ENCODE measurements around the gene PCDH9. TPM values are rescaled to one million over a fixed set of nuclear protein-coding genes. Genes with fewer than 3 reads are reported as not detected.

The PCDH9 gene
- total RNA-seq, 1 donor from 2014 or later = 0.26 TPM

- DNase-seq (ENCODE audit: low read depth) = no peak
- H3K36me3 ChIP-seq (ENCODE audit: control insufficient read depth, insufficient read depth, low read length) = no peaks in the 10 kb centered on the region
- H3K4me3 ChIP-seq (ENCODE audit: low read depth, low read length) = no peak overlapping the region
- TF ChIP-seq, protein P1, sequence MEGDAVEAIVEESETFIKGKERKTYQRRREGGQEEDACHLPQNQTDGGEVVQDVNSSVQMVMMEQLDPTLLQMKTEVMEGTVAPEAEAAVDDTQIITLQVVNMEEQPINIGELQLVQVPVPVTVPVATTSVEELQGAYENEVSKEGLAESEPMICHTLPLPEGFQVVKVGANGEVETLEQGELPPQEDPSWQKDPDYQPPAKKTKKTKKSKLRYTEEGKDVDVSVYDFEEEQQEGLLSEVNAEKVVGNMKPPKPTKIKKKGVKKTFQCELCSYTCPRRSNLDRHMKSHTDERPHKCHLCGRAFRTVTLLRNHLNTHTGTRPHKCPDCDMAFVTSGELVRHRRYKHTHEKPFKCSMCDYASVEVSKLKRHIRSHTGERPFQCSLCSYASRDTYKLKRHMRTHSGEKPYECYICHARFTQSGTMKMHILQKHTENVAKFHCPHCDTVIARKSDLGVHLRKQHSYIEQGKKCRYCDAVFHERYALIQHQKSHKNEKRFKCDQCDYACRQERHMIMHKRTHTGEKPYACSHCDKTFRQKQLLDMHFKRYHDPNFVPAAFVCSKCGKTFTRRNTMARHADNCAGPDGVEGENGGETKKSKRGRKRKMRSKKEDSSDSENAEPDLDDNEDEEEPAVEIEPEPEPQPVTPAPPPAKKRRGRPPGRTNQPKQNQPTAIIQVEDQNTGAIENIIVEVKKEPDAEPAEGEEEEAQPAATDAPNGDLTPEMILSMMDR (IDR thresholded peaks at IDR 0.05; ENCODE audit: insufficient read depth, low read length, severe bottlenecking) = no peak
- no peak for FAIRE-seq
- no peaks in the 10 kb centered on the region for H3K27me3 ChIP-seq (ENCODE audit: control insufficient read depth, insufficient read depth, low read length)
Measured at GRCh38 chr13:66369666-66370065, 860.5 kb downstream of the PCDH9 start.

DNA sequence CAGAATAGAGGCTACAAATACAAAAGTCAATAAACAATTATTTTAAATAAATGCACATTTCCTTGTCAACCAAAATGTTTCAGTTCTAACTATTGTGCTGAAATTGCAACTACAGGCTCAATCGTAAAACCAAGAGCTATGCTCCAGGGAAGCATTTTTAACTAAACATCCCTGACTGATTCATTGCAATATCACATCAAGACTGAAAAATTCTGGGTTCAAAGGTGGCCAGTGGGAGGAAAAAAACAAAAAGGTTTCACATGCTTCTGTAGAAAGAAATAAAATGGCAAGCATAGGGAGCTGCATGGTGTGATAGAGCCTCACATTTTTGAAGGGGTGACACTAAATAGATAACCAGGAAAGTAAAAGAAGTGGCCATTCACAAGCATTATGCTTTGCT lies 862.8 kb downstream of the PCDH9 start:
- TF ChIP-seq, protein P1 (IDR thresholded peaks at IDR 0.05; ENCODE audit: insufficient read depth, low read length, severe bottlenecking) = no peak
- no peaks in the 10 kb centered on the region for H3K27me3 ChIP-seq (ENCODE audit: control insufficient read depth, insufficient read depth, low read length)
- FAIRE-seq = no peak
- no peaks in the 10 kb centered on the region for H3K36me3 ChIP-seq (ENCODE audit: control insufficient read depth, insufficient read depth, low read length)
- no peak overlapping the region for H3K4me3 ChIP-seq (ENCODE audit: low read depth, low read length)
- no peak for DNase-seq (ENCODE audit: low read depth)

DNA sequence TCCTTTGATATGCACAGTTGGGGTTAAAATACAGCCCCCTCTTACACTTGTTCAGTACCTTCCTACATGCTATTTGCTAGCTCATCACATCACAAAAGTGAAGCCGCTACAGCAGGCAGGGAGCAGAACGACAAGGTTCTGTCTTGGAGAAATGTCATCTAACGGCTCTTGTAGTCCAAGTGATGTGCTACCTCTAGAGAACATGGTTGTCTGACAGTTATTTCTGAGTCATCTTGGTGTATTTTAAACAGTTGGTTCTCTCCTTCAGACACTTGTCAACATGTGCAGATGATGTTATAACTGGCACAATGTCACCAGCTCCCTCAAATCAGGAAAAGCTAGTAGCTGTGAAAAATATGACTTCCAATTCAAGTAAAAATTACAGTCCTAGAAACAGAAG lies 865.0 kb downstream of the PCDH9 start:
- DNase-seq (ENCODE audit: low read depth) (no peak), FAIRE-seq (no peak)
- H3K36me3 ChIP-seq (ENCODE audit: control insufficient read depth, insufficient read depth, low read length) = no peaks in the 10 kb centered on the region
- no peaks in the 10 kb centered on the region for H3K27me3 ChIP-seq (ENCODE audit: control insufficient read depth, insufficient read depth, low read length)
- no peak overlapping the region for H3K4me3 ChIP-seq (ENCODE audit: low read depth, low read length)
- TF ChIP-seq, protein P1 (IDR thresholded peaks at IDR 0.05; ENCODE audit: insufficient read depth, low read length, severe bottlenecking) = no peak

- no peak overlapping the region for H3K4me3 ChIP-seq (ENCODE audit: low read depth, low read length)
- no peak for FAIRE-seq
- no peaks in the 10 kb centered on the region for H3K36me3 ChIP-seq (ENCODE audit: control insufficient read depth, insufficient read depth, low read length)
- no peaks in the 10 kb centered on the region for H3K27me3 ChIP-seq (ENCODE audit: control insufficient read depth, insufficient read depth, low read length)
- TF ChIP-seq, protein P1 (IDR thresholded peaks at IDR 0.05; ENCODE audit: insufficient read depth, low read length, severe bottlenecking) = no peak
- no peak for DNase-seq (ENCODE audit: low read depth)
Measured at GRCh38 chr13:66364346-66364745, 865.8 kb downstream of the PCDH9 start.

- FAIRE-seq (no peak), DNase-seq (ENCODE audit: low read depth) (no peak)
- H3K36me3 ChIP-seq (ENCODE audit: control insufficient read depth, insufficient read depth, low read length) = no peaks in the 10 kb centered on the region
- no peak overlapping the region for H3K4me3 ChIP-seq (ENCODE audit: low read depth, low read length)
- TF ChIP-seq, protein P1 (IDR thresholded peaks at IDR 0.05; ENCODE audit: insufficient read depth, low read length, severe bottlenecking) = no peak
- no peaks in the 10 kb centered on the region for H3K27me3 ChIP-seq (ENCODE audit: control insufficient read depth, insufficient read depth, low read length)
Measured at GRCh38 chr13:66362485-66362884, 867.7 kb downstream of the PCDH9 start.

GRCh38 chr13:66359910-66360552 lies 870.1 kb downstream of the PCDH9 start:
- no peak overlapping the region for H3K4me3 ChIP-seq (ENCODE audit: low read depth, low read length)
- no peak for DNase-seq (ENCODE audit: low read depth)
- H3K36me3 ChIP-seq (ENCODE audit: control insufficient read depth, insufficient read depth, low read length) = no peaks in the 10 kb centered on the region
- TF ChIP-seq, protein P1 (IDR thresholded peaks at IDR 0.05; ENCODE audit: insufficient read depth, low read length, severe bottlenecking) = no peak
- no peak for FAIRE-seq
- H3K27me3 ChIP-seq (ENCODE audit: control insufficient read depth, insufficient read depth, low read length) = no peaks in the 10 kb centered on the region

All from bronchial epithelial cell (primary cell).